Esophagus squamous epithelium (tissue), 4 donors: Measurements from ENCODE around the gene EXOSC7.

Experiments used
- POLR2A ChIP-seq, 4 donors: fragments of 450-650 bp; IDR thresholded peaks; one replicate each; pipeline ENCODE4 v1.6.1; 2017; ENCODE audit warnings: antibody characterized with exemption in 4 of 4, mild to moderate bottlenecking in 4 of 4, moderate library complexity in 3 of 4
- TF ChIP-seq, protein P1 (sequence below), 6 experiments: fragments of 450-650 bp in 4 of 6; fragments of 200-600 bp in 2 of 6; sonication (generic) in 2 of 6; IDR thresholded peaks; one replicate each; pipeline ENCODE4 v1.5.1; 2016 to 2019; ENCODE audit warnings: antibody characterized with exemption in 6 of 6, mild to moderate bottlenecking in 4 of 6, moderate library complexity in 4 of 6

- no peak for TF ChIP-seq POLR2A (IDR thresholded peaks at IDR 0.05)
- TF ChIP-seq, protein P1, sequence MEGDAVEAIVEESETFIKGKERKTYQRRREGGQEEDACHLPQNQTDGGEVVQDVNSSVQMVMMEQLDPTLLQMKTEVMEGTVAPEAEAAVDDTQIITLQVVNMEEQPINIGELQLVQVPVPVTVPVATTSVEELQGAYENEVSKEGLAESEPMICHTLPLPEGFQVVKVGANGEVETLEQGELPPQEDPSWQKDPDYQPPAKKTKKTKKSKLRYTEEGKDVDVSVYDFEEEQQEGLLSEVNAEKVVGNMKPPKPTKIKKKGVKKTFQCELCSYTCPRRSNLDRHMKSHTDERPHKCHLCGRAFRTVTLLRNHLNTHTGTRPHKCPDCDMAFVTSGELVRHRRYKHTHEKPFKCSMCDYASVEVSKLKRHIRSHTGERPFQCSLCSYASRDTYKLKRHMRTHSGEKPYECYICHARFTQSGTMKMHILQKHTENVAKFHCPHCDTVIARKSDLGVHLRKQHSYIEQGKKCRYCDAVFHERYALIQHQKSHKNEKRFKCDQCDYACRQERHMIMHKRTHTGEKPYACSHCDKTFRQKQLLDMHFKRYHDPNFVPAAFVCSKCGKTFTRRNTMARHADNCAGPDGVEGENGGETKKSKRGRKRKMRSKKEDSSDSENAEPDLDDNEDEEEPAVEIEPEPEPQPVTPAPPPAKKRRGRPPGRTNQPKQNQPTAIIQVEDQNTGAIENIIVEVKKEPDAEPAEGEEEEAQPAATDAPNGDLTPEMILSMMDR (IDR thresholded peaks at IDR 0.05): no peak
Measured at GRCh38 chr3:44962621-44963393, 13.2 kb upstream of the EXOSC7 start.
